ENCODE results near the gene JADE2. TPM values are rescaled to one million over a fixed set of nuclear protein-coding genes. Genes with fewer than 3 reads are reported as not detected.
"Not testable (repeated sequence)": the region's sequence is repeated elsewhere in the genome, so short reads cannot be mapped to it uniquely, and the experiment has no call there.

The JADE2 gene
- total RNA-seq, 3 donors from 2014 or later, result 73.6 to 83.6 (median 76.8) TPM

GRCh38 chr5:134549714-134550113, 24.2 kb downstream of the JADE2 start:
- ATAC-seq (peak; percentile 23 to 34), DNase-seq (no peak)
- peaks cover 60% of the 10 kb centered on the region for H3K4me1 Mint-ChIP-seq (ENCODE audit: low read depth)
- H3K9me3 Mint-ChIP-seq, result no peaks in the 10 kb centered on the region
- peaks cover 21% of the 10 kb centered on the region for H3K36me3 Mint-ChIP-seq (ENCODE audit: insufficient read depth)
- no peaks in the 10 kb centered on the region for H3K27me3 Mint-ChIP-seq (ENCODE audit: low read depth)
- H3K4me3 Mint-ChIP-seq, result no peak overlapping the region

GRCh38 chr5:134550271-134551214, 25.1 kb downstream of the JADE2 start:
- ATAC-seq (no peak), DNase-seq (no peak)
- Mint-ChIP-seq H3K4me3 (no peak overlapping the region), H3K4me1 (ENCODE audit: low read depth) (peaks cover 60% of the 10 kb centered on the region), H3K27me3 (ENCODE audit: low read depth) (no peaks in the 10 kb centered on the region), H3K36me3 (ENCODE audit: insufficient read depth) (peaks cover 26% of the 10 kb centered on the region), H3K9me3 (no peaks in the 10 kb centered on the region)

DNA sequence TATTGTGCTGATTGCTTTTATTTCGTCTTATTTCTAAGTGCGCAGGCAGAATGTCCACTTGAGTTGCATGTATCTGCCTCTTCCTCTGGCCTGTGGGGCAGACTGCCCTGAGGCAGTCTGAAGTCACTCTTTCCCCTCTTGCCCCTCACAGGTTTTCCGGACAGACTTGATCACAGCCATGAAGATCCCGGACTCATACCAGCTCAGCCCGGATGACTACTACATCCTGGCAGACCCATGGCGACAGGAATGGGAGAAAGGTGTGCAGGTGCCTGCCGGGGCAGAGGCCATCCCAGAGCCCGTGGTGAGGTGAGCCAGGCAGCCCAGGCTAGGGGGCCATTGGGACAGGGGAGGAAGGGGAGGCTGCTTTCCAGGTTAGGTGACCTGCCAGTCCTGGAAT, 26.4 kb downstream of the JADE2 start:
- H3K36me3 Mint-ChIP-seq (ENCODE audit: insufficient read depth), result peaks cover 31% of the 10 kb centered on the region
- DNase-seq (no peak), ATAC-seq (no peak)
- peaks cover 65% of the 10 kb centered on the region for H3K4me1 Mint-ChIP-seq (ENCODE audit: low read depth)
- no peaks in the 10 kb centered on the region for H3K27me3 Mint-ChIP-seq (ENCODE audit: low read depth)
- H3K4me3 Mint-ChIP-seq, result no peak overlapping the region
- no peaks in the 10 kb centered on the region for H3K9me3 Mint-ChIP-seq

- Mint-ChIP-seq H3K9me3 (no peaks in the 10 kb centered on the region), H3K36me3 (ENCODE audit: insufficient read depth) (peaks cover 28% of the 10 kb centered on the region), H3K4me1 (ENCODE audit: low read depth) (peaks cover 64% of the 10 kb centered on the region), H3K4me3 (no peak overlapping the region), H3K27me3 (ENCODE audit: low read depth) (no peaks in the 10 kb centered on the region)
- ATAC-seq (no peak), DNase-seq (no peak)
Observed at GRCh38 chr5:134552301-134552700, 26.8 kb downstream of the JADE2 start.

GRCh38 chr5:134552716-134553115, 27.2 kb downstream of the JADE2 start:
- not testable (repeated sequence) for H3K9me3 Mint-ChIP-seq; ATAC-seq; H3K27me3 Mint-ChIP-seq (ENCODE audit: low read depth); H3K4me3 Mint-ChIP-seq; DNase-seq
- peaks cover 62% of the 10 kb centered on the region for H3K4me1 Mint-ChIP-seq (ENCODE audit: low read depth)
- peaks cover 25% of the 10 kb centered on the region for H3K36me3 Mint-ChIP-seq (ENCODE audit: insufficient read depth)

DNA sequence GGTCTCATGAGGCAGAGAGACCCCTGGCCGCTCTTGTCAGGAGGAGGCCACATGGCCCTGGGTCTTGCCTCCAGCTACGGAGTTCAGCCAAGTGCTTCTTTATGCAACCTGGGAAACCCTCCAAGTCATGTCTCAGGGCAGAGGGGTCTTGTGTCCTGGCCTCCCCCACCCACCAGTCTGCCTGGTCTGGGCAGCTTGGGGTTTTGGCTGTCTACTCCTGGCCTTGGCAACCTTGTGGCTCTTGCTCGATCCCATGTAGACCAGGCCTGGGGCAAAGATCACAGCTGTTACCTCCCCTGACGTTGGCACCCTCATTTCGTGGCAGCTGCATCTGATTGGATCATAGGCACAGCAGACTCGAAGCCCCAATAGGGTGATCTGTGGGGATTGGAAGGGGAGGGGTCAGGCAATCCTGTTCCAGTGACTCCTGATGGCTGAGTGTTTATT, 28.4 kb downstream of the JADE2 start:
- DNase-seq (no peak), ATAC-seq (no peak)
- Mint-ChIP-seq H3K36me3 (ENCODE audit: insufficient read depth) (peaks cover 22% of the 10 kb centered on the region), H3K9me3 (no peaks in the 10 kb centered on the region), H3K4me3 (no peak overlapping the region), H3K4me1 (ENCODE audit: low read depth) (peaks cover 54% of the 10 kb centered on the region), H3K27me3 (ENCODE audit: low read depth) (no peaks in the 10 kb centered on the region)

GRCh38 chr5:134554319-134555222, 29.1 kb downstream of the JADE2 start:
- peaks cover 50% of the 10 kb centered on the region for H3K4me1 Mint-ChIP-seq (ENCODE audit: low read depth)

GRCh38 chr5:134555223-134555889, 29.9 kb downstream of the JADE2 start:
- Mint-ChIP-seq H3K36me3 (ENCODE audit: insufficient read depth) (peaks cover 27% of the 10 kb centered on the region), H3K27me3 (ENCODE audit: low read depth) (no peaks in the 10 kb centered on the region), H3K4me1 (ENCODE audit: low read depth) (peaks cover 44% of the 10 kb centered on the region), H3K9me3 (no peaks in the 10 kb centered on the region), H3K4me3 (peak overlapping the region; percentile 61)
- peak in 1 of 2 donors; percentile 7 for ATAC-seq
- no peak for DNase-seq

More at GRCh38 chr5:134554319-134555222, 29.1 kb downstream of the JADE2 start:
- DNase-seq (peak; percentile 36), ATAC-seq (peak; percentile 44 to 52)
- peaks cover 20% of the 10 kb centered on the region for H3K36me3 Mint-ChIP-seq (ENCODE audit: insufficient read depth)
- no peaks in the 10 kb centered on the region for H3K9me3 Mint-ChIP-seq
- H3K4me3 Mint-ChIP-seq, result peak overlapping the region; percentile 61
- H3K27me3 Mint-ChIP-seq (ENCODE audit: low read depth), result no peaks in the 10 kb centered on the region

- peak; percentile 76 for DNase-seq
- Mint-ChIP-seq H3K4me1 (ENCODE audit: low read depth) (peaks cover 38% of the 10 kb centered on the region), H3K36me3 (ENCODE audit: insufficient read depth) (peaks cover 32% of the 10 kb centered on the region), H3K9me3 (no peaks in the 10 kb centered on the region), H3K27me3 (ENCODE audit: low read depth) (no peaks in the 10 kb centered on the region), H3K4me3 (peak overlapping the region; percentile 61)
- peak; percentile 93 for ATAC-seq
Observed at GRCh38 chr5:134555890-134556311, 30.4 kb downstream of the JADE2 start.

GRCh38 chr5:134556588-134556987, 31.1 kb downstream of the JADE2 start:
- Mint-ChIP-seq H3K36me3 (ENCODE audit: insufficient read depth) (peaks cover 36% of the 10 kb centered on the region), H3K4me1 (ENCODE audit: low read depth) (peaks cover 36% of the 10 kb centered on the region)
- ATAC-seq; H3K4me3 Mint-ChIP-seq; H3K27me3 Mint-ChIP-seq (ENCODE audit: low read depth); H3K9me3 Mint-ChIP-seq; DNase-seq: not testable (repeated sequence)

- Mint-ChIP-seq H3K36me3 (ENCODE audit: insufficient read depth) (peaks cover 35% of the 10 kb centered on the region), H3K9me3 (no peaks in the 10 kb centered on the region), H3K4me1 (ENCODE audit: low read depth) (peaks cover 32% of the 10 kb centered on the region), H3K27me3 (ENCODE audit: low read depth) (no peaks in the 10 kb centered on the region), H3K4me3 (peak overlapping the region; percentile 24)
- ATAC-seq (no peak), DNase-seq (no peak)
Observed at GRCh38 chr5:134556994-134557393, 31.5 kb downstream of the JADE2 start.

DNA sequence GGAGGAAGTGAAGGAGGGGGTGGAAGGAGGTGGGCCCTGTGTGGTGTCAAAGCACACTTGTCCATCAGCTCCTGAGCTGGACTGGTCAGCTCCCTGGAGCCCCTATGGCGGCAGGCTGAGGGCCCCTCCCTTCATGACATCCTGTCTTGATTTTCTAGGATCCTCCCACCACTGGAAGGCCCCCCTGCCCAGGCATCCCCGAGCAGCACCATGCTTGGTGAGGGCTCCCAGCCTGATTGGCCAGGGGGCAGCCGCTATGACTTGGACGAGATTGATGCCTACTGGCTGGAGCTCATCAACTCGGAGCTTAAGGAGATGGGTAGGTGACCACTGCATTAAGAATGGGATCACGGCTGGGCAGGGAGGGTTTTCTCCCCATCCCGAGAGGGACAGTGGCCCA, 34.2 kb downstream of the JADE2 start:
- H3K36me3 Mint-ChIP-seq (ENCODE audit: insufficient read depth), result peaks cover 45% of the 10 kb centered on the region
- no peak for DNase-seq

DNA sequence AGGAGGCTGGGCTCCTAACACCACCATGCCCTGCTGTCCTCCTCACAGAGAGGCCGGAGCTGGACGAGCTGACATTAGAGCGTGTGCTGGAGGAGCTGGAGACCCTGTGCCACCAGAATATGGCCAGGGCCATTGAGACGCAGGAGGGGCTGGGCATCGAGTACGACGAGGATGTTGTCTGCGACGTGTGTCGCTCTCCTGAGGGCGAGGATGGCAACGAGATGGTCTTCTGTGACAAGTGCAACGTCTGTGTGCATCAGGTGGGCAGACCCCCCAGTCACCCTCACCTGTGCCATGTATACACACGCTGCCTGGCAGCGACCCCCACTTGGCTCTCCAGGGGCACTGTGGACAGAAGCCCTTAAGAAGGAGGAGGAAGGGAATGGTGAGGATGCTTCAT, 35.2 kb downstream of the JADE2 start:
- H3K4me1 Mint-ChIP-seq (ENCODE audit: low read depth), result peaks cover 10% of the 10 kb centered on the region
- no peak for DNase-seq
- no peak overlapping the region for H3K4me3 Mint-ChIP-seq
- H3K36me3 Mint-ChIP-seq (ENCODE audit: insufficient read depth), result peaks cover 38% of the 10 kb centered on the region
- no peaks in the 10 kb centered on the region for H3K27me3 Mint-ChIP-seq (ENCODE audit: low read depth)
- no peaks in the 10 kb centered on the region for H3K9me3 Mint-ChIP-seq
- no peak for ATAC-seq

More for the DNA sequence above, 34.2 kb downstream of the JADE2 start:
- no peak overlapping the region for H3K4me3 Mint-ChIP-seq
- no peaks in the 10 kb centered on the region for H3K9me3 Mint-ChIP-seq
- H3K27me3 Mint-ChIP-seq (ENCODE audit: low read depth), result no peaks in the 10 kb centered on the region
- ATAC-seq, result no peak
- peaks cover 21% of the 10 kb centered on the region for H3K4me1 Mint-ChIP-seq (ENCODE audit: low read depth)

DNA sequence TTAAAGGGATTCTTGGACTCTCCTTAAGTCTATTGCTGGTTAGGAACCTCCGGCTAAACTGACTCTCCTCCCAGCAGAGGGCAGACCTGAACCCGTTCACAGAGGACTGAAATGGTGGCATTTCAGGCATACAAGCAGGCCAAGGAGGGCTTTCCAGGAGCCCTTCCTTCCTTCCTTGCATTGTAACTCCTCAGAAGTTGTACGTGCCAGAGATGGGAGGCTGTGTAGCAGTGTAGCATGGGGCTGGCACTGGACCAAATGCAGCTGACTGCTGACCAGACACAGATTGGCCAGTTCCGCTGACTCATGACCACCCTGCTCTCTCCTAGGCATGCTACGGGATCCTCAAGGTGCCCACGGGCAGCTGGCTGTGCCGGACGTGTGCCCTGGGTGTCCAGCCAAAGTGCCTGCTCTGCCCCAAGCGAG, 36.4 kb downstream of the JADE2 start:
- Mint-ChIP-seq H3K36me3 (ENCODE audit: insufficient read depth) (peaks cover 33% of the 10 kb centered on the region), H3K27me3 (ENCODE audit: low read depth) (no peaks in the 10 kb centered on the region), H3K4me3 (no peak overlapping the region), H3K4me1 (ENCODE audit: low read depth) (peaks cover 2% of the 10 kb centered on the region), H3K9me3 (no peaks in the 10 kb centered on the region)
- DNase-seq (no peak), ATAC-seq (no peak)

All from activated T-cell treated with anti-CD3 and anti-CD28 coated beads, Interleukin-2, amount 50 U/mL, for 4 hours (primary cell).